HFF-Myc (cell line): Measurements from ENCODE around the gene PRPS1L1.

Experiments
- DNase-seq: peaks from one replicate; pipeline ENCODE4 v3.0.0-alpha.2; 2011; ENCODE audit warnings: low read depth; ENCODE audit errors: extremely low read depth
- H3K4me3 ChIP-seq: replicated peaks from 2 replicates; pipeline ENCODE4 v1.5.1; 2011; ENCODE audit warnings: low read depth, mild to moderate bottlenecking, control low read depth, low read length
- TF ChIP-seq, protein P1 (sequence below): IDR thresholded peaks from 2 replicates; pipeline ENCODE4 v1.5.1; 2012; ENCODE audit warnings: mild to moderate bottlenecking, low read depth, low read length, control low read depth; ENCODE audit errors: missing control alignments

PRPS1L1 gene

DNA sequence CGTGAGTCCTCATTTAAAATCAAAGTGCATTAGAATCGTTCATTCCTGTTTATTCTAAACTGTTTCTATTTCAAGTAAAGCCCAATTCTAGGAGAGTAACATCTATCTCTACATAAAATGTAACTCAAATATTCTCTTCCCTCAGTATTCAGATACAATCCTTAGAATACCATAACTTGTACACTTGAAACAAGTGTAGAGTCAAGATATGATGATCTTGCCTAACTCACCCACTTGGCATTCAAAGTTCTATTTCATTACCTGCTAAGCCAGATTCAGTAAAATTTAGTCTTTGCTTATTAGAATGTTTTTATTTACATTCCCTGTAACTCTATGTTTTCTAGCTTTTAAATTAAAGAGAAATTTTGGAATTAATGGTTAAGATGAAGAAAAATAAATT lies 31.6 kb downstream of the PRPS1L1 start:
- no peak for DNase-seq
- no peak overlapping the region for H3K4me3 ChIP-seq
- TF ChIP-seq, protein P1, sequence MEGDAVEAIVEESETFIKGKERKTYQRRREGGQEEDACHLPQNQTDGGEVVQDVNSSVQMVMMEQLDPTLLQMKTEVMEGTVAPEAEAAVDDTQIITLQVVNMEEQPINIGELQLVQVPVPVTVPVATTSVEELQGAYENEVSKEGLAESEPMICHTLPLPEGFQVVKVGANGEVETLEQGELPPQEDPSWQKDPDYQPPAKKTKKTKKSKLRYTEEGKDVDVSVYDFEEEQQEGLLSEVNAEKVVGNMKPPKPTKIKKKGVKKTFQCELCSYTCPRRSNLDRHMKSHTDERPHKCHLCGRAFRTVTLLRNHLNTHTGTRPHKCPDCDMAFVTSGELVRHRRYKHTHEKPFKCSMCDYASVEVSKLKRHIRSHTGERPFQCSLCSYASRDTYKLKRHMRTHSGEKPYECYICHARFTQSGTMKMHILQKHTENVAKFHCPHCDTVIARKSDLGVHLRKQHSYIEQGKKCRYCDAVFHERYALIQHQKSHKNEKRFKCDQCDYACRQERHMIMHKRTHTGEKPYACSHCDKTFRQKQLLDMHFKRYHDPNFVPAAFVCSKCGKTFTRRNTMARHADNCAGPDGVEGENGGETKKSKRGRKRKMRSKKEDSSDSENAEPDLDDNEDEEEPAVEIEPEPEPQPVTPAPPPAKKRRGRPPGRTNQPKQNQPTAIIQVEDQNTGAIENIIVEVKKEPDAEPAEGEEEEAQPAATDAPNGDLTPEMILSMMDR = no peak

- no peak for DNase-seq
- H3K4me3 ChIP-seq = no peak overlapping the region
- TF ChIP-seq, protein P1 = no peak
These were observed 33.4 kb downstream of the PRPS1L1 start for GRCh38 chr7:17994079-17994850.

DNA sequence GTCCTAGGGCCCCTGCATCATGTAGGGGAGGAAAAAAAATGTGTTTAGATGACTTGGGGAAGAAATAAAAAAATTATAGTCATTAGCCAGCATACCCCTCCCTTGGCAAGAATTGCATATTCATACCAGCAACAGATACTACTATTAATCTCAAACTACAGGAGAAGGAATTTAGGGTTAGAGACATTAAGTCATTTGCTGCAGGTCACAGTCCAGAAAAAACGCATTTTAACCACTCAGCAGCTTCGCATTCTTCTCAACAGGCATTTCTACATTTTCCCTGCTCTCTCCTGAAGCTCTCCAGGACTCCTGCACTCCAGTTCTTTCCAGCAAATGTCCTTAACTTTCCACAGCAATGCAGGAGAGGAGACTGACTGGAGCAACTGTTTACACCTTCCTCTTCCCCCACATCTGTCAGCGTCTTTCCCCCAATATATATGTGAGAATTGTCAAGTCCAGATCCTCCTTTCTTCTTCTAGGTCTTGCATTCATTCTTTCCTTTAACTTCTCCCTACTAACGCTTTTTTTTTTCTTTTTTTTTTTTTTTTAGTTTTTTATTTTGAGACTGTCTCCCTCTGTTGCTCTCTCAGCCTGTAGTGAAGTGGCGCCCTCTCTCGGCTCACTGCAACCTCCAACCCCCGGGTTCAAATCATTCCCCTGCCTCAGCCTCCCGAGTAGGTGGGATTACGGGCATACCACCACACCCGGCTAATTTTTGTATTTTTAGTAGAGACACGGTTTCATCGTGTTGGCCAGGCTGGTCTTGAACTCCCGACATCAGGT lies 35.6 kb downstream of the PRPS1L1 start:
- TF ChIP-seq, protein P1 = peak; percentile 42
- H3K4me3 ChIP-seq = no peak overlapping the region
- no peak for DNase-seq

GRCh38 chr7:17990761-17991160 lies 36.9 kb downstream of the PRPS1L1 start:
- no peak overlapping the region for H3K4me3 ChIP-seq
- TF ChIP-seq, protein P1 = no peak
- no peak for DNase-seq

- no peak overlapping the region for H3K4me3 ChIP-seq
- peak; percentile 38 for DNase-seq
- TF ChIP-seq, protein P1 = no peak
These were observed 38.1 kb downstream of the PRPS1L1 start for GRCh38 chr7:17989546-17989945.

- no peak overlapping the region for H3K4me3 ChIP-seq
- TF ChIP-seq, protein P1 = no peak
- DNase-seq = no peak
These were observed 38.8 kb downstream of the PRPS1L1 start for GRCh38 chr7:17988858-17989257.
